Stomach smooth muscle (tissue), 2 donors: ENCODE measurements around the gene EVA1C.
"Not testable (repeated sequence)": the region's sequence is repeated elsewhere in the genome, so short reads cannot be mapped to it uniquely, and the experiment has no call there.

Experiments used
- H3K27ac ChIP-seq: one replicate; pipeline ENCODE4 v1.7.0; 2013; ENCODE audit warnings: mild to moderate bottlenecking, low read length, inconsistent platforms
- H3K27me3 ChIP-seq, 2 donors: one replicate each; pipeline ENCODE4 v1.7.0; 2013; ENCODE audit warnings: low read length in 2 of 2; ENCODE audit not compliant: insufficient read depth in 2 of 2, control insufficient read depth in 1 of 2
- H3K36me3 ChIP-seq, 2 donors: one replicate each; pipeline ENCODE4 v1.7.0; 2013; ENCODE audit warnings: low read length in 2 of 2; ENCODE audit not compliant: control insufficient read depth in 2 of 2, insufficient read depth in 2 of 2
- H3K4me1 ChIP-seq: one replicate; pipeline ENCODE4 v1.7.0; 2013; ENCODE audit warnings: low read length; ENCODE audit not compliant: control insufficient read depth, insufficient read depth
- H3K4me3 ChIP-seq, 2 donors: one replicate each; pipeline ENCODE4 v1.7.0; 2013; ENCODE audit warnings: low read length in 2 of 2
- H3K9ac ChIP-seq, 2 donors: one replicate each; pipeline ENCODE4 v1.7.0; 2013; ENCODE audit warnings: low read length in 2 of 2, mild to moderate bottlenecking in 1 of 2
- H3K9me3 ChIP-seq, 2 donors: one replicate each; pipeline ENCODE4 v1.7.0; 2013; ENCODE audit warnings: low read length in 2 of 2; ENCODE audit not compliant: control insufficient read depth in 2 of 2
- donor health status: healthy.
- donor health status: Pancreatic carcinoma.

EVA1C gene

GRCh38 chr21:32448803-32449594 lies 36.5 kb downstream of the EVA1C start:
- no peaks in the 10 kb centered on the region for H3K9me3 ChIP-seq
- H3K36me3 ChIP-seq, result no peaks in the 10 kb centered on the region
- H3K4me3 ChIP-seq, result no peak overlapping the region
- peaks cover 14% of the 10 kb centered on the region for H3K4me1 ChIP-seq
- H3K9ac ChIP-seq, result no peak overlapping the region
- no peak overlapping the region for H3K27ac ChIP-seq
- H3K27me3 ChIP-seq, result no peaks in the 10 kb centered on the region

- not testable (repeated sequence) for H3K4me3 ChIP-seq, H3K9me3 ChIP-seq, H3K9ac ChIP-seq, H3K36me3 ChIP-seq, H3K27me3 ChIP-seq
- Histone ChIP-seq H3K4me1 (peaks cover 22% of the 10 kb centered on the region), H3K27ac (peak overlapping the region; percentile 62)
Observed at GRCh38 chr21:32450881-32451701, 38.6 kb downstream of the EVA1C start.

GRCh38 chr21:32452191-32452590 lies 39.7 kb downstream of the EVA1C start:
- H3K9me3 ChIP-seq, H3K4me3 ChIP-seq, H3K9ac ChIP-seq, H3K27me3 ChIP-seq, H3K36me3 ChIP-seq: not testable (repeated sequence)
- peak overlapping the region; percentile 62 for H3K27ac ChIP-seq
- H3K4me1 ChIP-seq, result peaks cover 33% of the 10 kb centered on the region

- Histone ChIP-seq H3K36me3 (peaks cover 3 to 7% of the 10 kb centered on the region in 2 donors), H3K9ac (no peak overlapping the region), H3K9me3 (no peaks in the 10 kb centered on the region), H3K27ac (peak overlapping the region; percentile 62), H3K4me1 (peaks cover 37% of the 10 kb centered on the region), H3K4me3 (no peak overlapping the region), H3K27me3 (no peaks in the 10 kb centered on the region)
Observed at GRCh38 chr21:32452641-32453040, 40.1 kb downstream of the EVA1C start.

- H3K4me1 ChIP-seq, result peaks cover 35% of the 10 kb centered on the region
- no peak overlapping the region for H3K9ac ChIP-seq
- no peaks in the 10 kb centered on the region for H3K27me3 ChIP-seq
- H3K4me3 ChIP-seq, result no peak overlapping the region
- H3K9me3 ChIP-seq, result no peaks in the 10 kb centered on the region
- H3K36me3 ChIP-seq, result peaks cover 16 to 18% of the 10 kb centered on the region in 2 donors
- peak overlapping the region; percentile 83 for H3K27ac ChIP-seq
Observed at GRCh38 chr21:32455548-32455947, 43.0 kb downstream of the EVA1C start.

- Histone ChIP-seq H3K9ac (peak overlapping the region in 1 of 2 donors; percentile 40), H3K4me3 (peak overlapping the region in 1 of 2 donors; percentile 29), H3K36me3 (peaks cover 16 to 25% of the 10 kb centered on the region in 2 donors), H3K27me3 (no peaks in the 10 kb centered on the region), H3K4me1 (peaks cover 33% of the 10 kb centered on the region), H3K27ac (peak overlapping the region; percentile 83), H3K9me3 (no peaks in the 10 kb centered on the region)
Observed at GRCh38 chr21:32456497-32456918, 44.0 kb downstream of the EVA1C start.

- Histone ChIP-seq H3K36me3 (peaks cover 16 to 27% of the 10 kb centered on the region in 2 donors), H3K9ac (no peak overlapping the region), H3K27ac (peak overlapping the region; percentile 83), H3K4me1 (peaks cover 30% of the 10 kb centered on the region), H3K4me3 (peak overlapping the region in 1 of 2 donors; percentile 22), H3K27me3 (no peaks in the 10 kb centered on the region), H3K9me3 (no peaks in the 10 kb centered on the region)
Observed at GRCh38 chr21:32457360-32457840, 44.9 kb downstream of the EVA1C start.

- H3K27me3 ChIP-seq, result no peaks in the 10 kb centered on the region
- H3K36me3 ChIP-seq, result peaks cover 16 to 27% of the 10 kb centered on the region in 2 donors
- no peak overlapping the region for H3K9ac ChIP-seq
- no peak overlapping the region for H3K4me3 ChIP-seq
- peak overlapping the region; percentile 83 for H3K27ac ChIP-seq
- peaks cover 30% of the 10 kb centered on the region for H3K4me1 ChIP-seq
- no peaks in the 10 kb centered on the region for H3K9me3 ChIP-seq
Observed at GRCh38 chr21:32457962-32458361, 45.5 kb downstream of the EVA1C start.

GRCh38 chr21:32459972-32460371 lies 47.5 kb downstream of the EVA1C start:
- no peak overlapping the region for H3K9ac ChIP-seq
- H3K4me1 ChIP-seq, result peaks cover 30% of the 10 kb centered on the region
- H3K27ac ChIP-seq, result no peak overlapping the region
- no peak overlapping the region for H3K4me3 ChIP-seq
- no peaks in the 10 kb centered on the region for H3K9me3 ChIP-seq
- no peaks in the 10 kb centered on the region for H3K27me3 ChIP-seq
- peaks cover 14 to 28% of the 10 kb centered on the region in 2 donors for H3K36me3 ChIP-seq

- H3K9ac ChIP-seq, result no peak overlapping the region
- no peak overlapping the region for H3K4me3 ChIP-seq
- H3K4me1 ChIP-seq, result peaks cover 19% of the 10 kb centered on the region
- H3K9me3 ChIP-seq, result no peaks in the 10 kb centered on the region
- H3K36me3 ChIP-seq, result peaks cover 9 to 26% of the 10 kb centered on the region in 2 donors
- no peak overlapping the region for H3K27ac ChIP-seq
- H3K27me3 ChIP-seq, result no peaks in the 10 kb centered on the region
Observed at GRCh38 chr21:32461503-32461902, 49.0 kb downstream of the EVA1C start.
